HCT116 (cell line): ENCODE data around the gene MUC15. TPM values are rescaled to one million over a fixed set of nuclear protein-coding genes. Genes with fewer than 3 reads are reported as not detected.

Experiments
- ATAC-seq: fragments of 200-7000 bp; cut with Tn5 transposase; 2 replicates; pipeline ENCODE4 v1.9.1; 2020; ENCODE audit warnings: mild to moderate bottlenecking, moderate library complexity
- BruUV-seq: library from RNA; stranded (reverse); fragments of 400-500 nt; replicated peaks from 2 replicates; lab custom pipeline; 2021; lab: Mats Ljungman, UMichigan
- CTCF ChIA-PET: fragments of 300-600 bp; sonication (Branson Sonifier 250); formaldehyde crosslinking; loops from one replicate; lab custom pipeline; 2021; ENCODE audit warnings: antibody characterized with exemption; lab: Charles Lee
- POLR2A ChIA-PET: fragments of 300-600, 350-600 bp; sonication (Branson Sonifier 250); formaldehyde crosslinking; loops from one replicate; lab custom pipeline; 2021; ENCODE audit warnings: antibody characterized with exemption; lab: Charles Lee
- RAD21 ChIA-PET, 2 experiments: fragments of 300-600 bp; sonication (Branson Sonifier 250); formaldehyde crosslinking; loops; one replicate each; lab custom pipeline; 2023; ENCODE audit warnings: low total read pairs in 2 of 2; ENCODE audit not compliant: uncharacterized antibody in 2 of 2, unreplicated experiment in 2 of 2, low non-redundant PET in 1 of 2; lab: Charles Lee
- DNase-seq: peaks from one replicate; pipeline ENCODE4 v3.0.0-alpha.2; 2010; ENCODE audit warnings: low read depth, low spot score
- H2AFZ ChIP-seq: fragments of 200-600 bp; shearing (Covaris generic), sonication (generic); 2 replicates; pipeline ENCODE4 v1.6.1; 2017; ENCODE audit warnings: low read depth, mixed run types, mixed read lengths, antibody characterized with exemption, low read length; ENCODE audit not compliant: poor library complexity, severe bottlenecking
- H3K27ac ChIP-seq: 2 replicates; pipeline ENCODE4 v1.5.1; 2012; ENCODE audit warnings: low read depth, low read length
- H3K27me3 ChIP-seq: fragments of 200-600 bp; sonication (generic); 2 replicates; pipeline ENCODE4 v1.6.1; 2016; ENCODE audit warnings: mixed run types, low read length, mixed read lengths; ENCODE audit not compliant: insufficient read depth
- H3K36me3 ChIP-seq, 2 experiments: fragments of 200-500 bp in 1 of 2; fragments of 200-600 bp in 1 of 2; sonication (Bioruptor generic) in 1 of 2; sonication (generic) in 1 of 2; 2 replicates each; pipeline versions ENCODE4 v1.5.1 to v1.6.1; 2014 to 2016; ENCODE audit warnings: low read length in 2 of 2, inconsistent platforms in 1 of 2, mixed read lengths in 1 of 2, mixed run types in 1 of 2; ENCODE audit not compliant: insufficient read depth in 2 of 2, control insufficient read depth in 1 of 2
- H3K4me1 ChIP-seq, 2 experiments: fragments of 200-600 bp in 1 of 2; sonication (generic) in 1 of 2; 2 replicates each; pipeline versions ENCODE4 v1.5.1 to v1.6.1; 2012 to 2017; ENCODE audit warnings: low read length in 2 of 2, inconsistent platforms in 1 of 2, mild to moderate bottlenecking in 1 of 2, mixed read lengths in 1 of 2, mixed run types in 1 of 2, moderate library complexity in 1 of 2; ENCODE audit not compliant: insufficient read depth in 2 of 2, control insufficient read depth in 1 of 2
- H3K4me2 ChIP-seq: fragments of 200-600 bp; sonication (generic); 2 replicates; pipeline ENCODE4 v1.6.1; 2017; ENCODE audit warnings: mixed run types, low read length, mixed read lengths
- H3K4me3 ChIP-seq, 2 experiments: fragments of 200-600 bp in 1 of 2; sonication (generic) in 1 of 2; replicated peaks in 1 of 2; 2 replicates each; pipeline ENCODE4 v1.5.1; 2011 to 2016; ENCODE audit warnings: low read length in 2 of 2, control low read depth in 1 of 2, low read depth in 1 of 2, mild to moderate bottlenecking in 1 of 2, mixed read lengths in 1 of 2, mixed run types in 1 of 2
- H3K79me2 ChIP-seq: fragments of 200-600 bp; sonication (generic); 2 replicates; pipeline ENCODE4 v1.6.1; 2017; ENCODE audit warnings: mild to moderate bottlenecking, mixed run types, low read length, moderate library complexity, mixed read lengths; ENCODE audit not compliant: insufficient read depth
- H3K9ac ChIP-seq: fragments of 200-600 bp; sonication (generic); 2 replicates; pipeline ENCODE4 v1.6.1; 2016; ENCODE audit warnings: low read length, mixed read lengths
- H3K9me2 ChIP-seq: fragments of 200-600 bp; sonication (generic), shearing (Covaris generic); 2 replicates; pipeline ENCODE4 v1.6.1; 2017; ENCODE audit warnings: mixed run types, mild to moderate bottlenecking, moderate library complexity; ENCODE audit not compliant: insufficient read depth
- H3K9me3 ChIP-seq, 2 experiments: fragments of 200-500 bp in 1 of 2; fragments of 200-600 bp in 1 of 2; sonication (Bioruptor generic) in 1 of 2; sonication (generic) in 1 of 2; 2 replicates each; pipeline ENCODE4 v1.6.1; 2014 to 2017; ENCODE audit warnings: low read length in 2 of 2, mixed read lengths in 2 of 2, inconsistent platforms in 1 of 2, low read depth in 1 of 2, mild to moderate bottlenecking in 1 of 2, mixed run types in 1 of 2, moderate library complexity in 1 of 2; ENCODE audit not compliant: control insufficient read depth in 1 of 2, insufficient read depth in 1 of 2
- H4K20me1 ChIP-seq: fragments of 200-600 bp; sonication (generic), shearing (Covaris generic); 2 replicates; pipeline ENCODE4 v1.6.1; 2017; ENCODE audit warnings: mixed run types, mild to moderate bottlenecking, moderate library complexity; ENCODE audit not compliant: insufficient read depth
- CEBPB ChIP-seq: IDR thresholded peaks from 2 replicates; pipeline ENCODE4 v1.6.1; 2012; ENCODE audit warnings: low read depth
- EGR1 ChIP-seq: IDR thresholded peaks from 2 replicates; pipeline ENCODE4 v1.6.1; 2012; ENCODE audit warnings: low read depth
- EZH2phosphoT487 ChIP-seq: fragments of 200-600 bp; IDR thresholded peaks from 2 replicates; pipeline ENCODE4 v1.6.1; 2018; ENCODE audit warnings: antibody characterized with exemption, borderline replicate concordance
- FOSL1 ChIP-seq: IDR thresholded peaks from 2 replicates; pipeline ENCODE4 v1.6.1; 2012; ENCODE audit warnings: low read depth
- JUND ChIP-seq: IDR thresholded peaks from 2 replicates; pipeline ENCODE4 v1.6.1; 2012
- POLR2AphosphoS5 ChIP-seq: IDR thresholded peaks from 2 replicates; pipeline ENCODE4 v1.6.1; 2011; ENCODE audit warnings: mild to moderate bottlenecking, low read depth, low read length, moderate library complexity
- SP1 ChIP-seq: IDR thresholded peaks from 2 replicates; pipeline ENCODE4 v1.6.1; 2012; ENCODE audit warnings: low read depth
- SRF ChIP-seq: IDR thresholded peaks from 2 replicates; pipeline ENCODE4 v1.6.1; 2012; ENCODE audit warnings: low read depth
- TCF7L2 ChIP-seq: IDR thresholded peaks from 2 replicates; pipeline ENCODE4 v1.7.0; 2011; ENCODE audit warnings: borderline replicate concordance, inconsistent platforms; ENCODE audit not compliant: insufficient read depth, insufficient read length; ENCODE audit errors: extremely low read depth
- ZFX ChIP-seq: fragments of 450-650 bp; IDR thresholded peaks from 2 replicates; pipeline ENCODE4 v1.6.1; 2017
- intact Hi-C: fragments of 100-400 bp; cut with micrococcal nuclease; formaldehyde crosslinking; loops from 2 replicates; pipeline ENCODE4 v1.10.0; 2022
- total RNA-seq: library from RNA; stranded (reverse); gene quantifications from one replicate; pipeline ENCODE4 v1.2.1, GENCODE V29; 2021; ENCODE audit not compliant: unreplicated experiment
- TF ChIP-seq, protein P1 (sequence below): IDR thresholded peaks from 2 replicates; pipeline ENCODE4 v1.6.1; 2012; ENCODE audit warnings: low read depth

Gene MUC15
- total RNA-seq, 1 experiment from 2014 or later = not detected

DNA sequence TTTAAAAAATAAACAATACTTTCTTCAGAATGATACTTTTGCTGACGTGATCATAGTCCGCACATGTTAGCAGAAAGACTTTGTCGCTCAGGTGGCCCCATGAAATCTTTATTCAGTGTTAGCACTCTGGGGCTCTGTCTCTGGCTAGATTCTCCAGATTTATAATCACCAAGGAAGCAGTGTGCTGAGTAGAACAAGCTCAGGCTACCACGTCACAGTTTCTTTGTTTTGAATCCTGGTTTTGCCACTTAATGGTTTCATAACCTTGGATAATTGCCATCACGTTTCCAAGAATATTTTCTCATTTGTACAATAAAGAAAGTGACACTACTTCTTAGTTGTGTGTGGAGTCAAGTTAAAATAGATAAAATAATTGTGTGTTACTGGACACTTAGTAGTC lies 3.9 kb upstream of the MUC15 start:
- ChIA-PET RAD21 (no interaction called here), CTCF (no interaction called here), POLR2A (no interaction called here)
- no peaks in the 10 kb centered on the region for H4K20me1 ChIP-seq
- no peak overlapping the region for H3K27ac ChIP-seq
- peaks cover 5 to 7% of the 10 kb centered on the region in 2 experiments; a peak in 3 of 4 replicates for H3K9me3 ChIP-seq
- ATAC-seq = no peak
- DNase-seq = no peak
- no peak overlapping the region for H2AFZ ChIP-seq
- H3K4me3 ChIP-seq = no peak overlapping the region
- no peaks in the 10 kb centered on the region for H3K36me3 ChIP-seq
- H3K27me3 ChIP-seq = no peaks in the 10 kb centered on the region
- H3K79me2 ChIP-seq = no peaks in the 10 kb centered on the region
- no peaks in the 10 kb centered on the region for H3K9me2 ChIP-seq
- no TSS peak for BruUV-seq
- H3K9ac ChIP-seq = no peak overlapping the region
- intact Hi-C loops = no loop called here
- TF ChIP-seq EZH2phosphoT487 = no peak
- no peak for TF ChIP-seq ZFX
- no peak for TF ChIP-seq FOSL1
- TF ChIP-seq EGR1 = no peak
- H3K4me1 ChIP-seq = no peaks in the 10 kb centered on the region
- H3K4me2 ChIP-seq = no peak overlapping the region

DNA sequence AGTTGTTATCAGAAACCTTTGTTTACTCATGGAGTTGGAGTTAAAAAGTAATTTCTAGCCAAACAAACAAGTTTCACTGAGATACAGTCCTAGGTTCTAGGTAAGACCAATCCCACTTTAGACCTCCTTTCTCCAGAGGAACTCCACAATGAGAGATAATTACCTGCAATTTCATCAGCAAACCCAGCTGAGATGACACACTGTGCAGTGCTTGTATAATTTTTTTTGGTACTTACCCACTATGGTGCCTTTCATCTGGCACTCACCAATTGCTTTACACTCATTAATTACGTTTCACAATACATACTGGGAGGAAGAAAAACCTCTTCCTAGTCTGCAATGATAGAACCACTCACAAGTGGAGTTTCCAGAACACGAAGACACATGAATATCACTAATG lies 1.8 kb upstream of the MUC15 start:
- H3K9me2 ChIP-seq = no peaks in the 10 kb centered on the region
- DNase-seq = no peak
- no peaks in the 10 kb centered on the region for H4K20me1 ChIP-seq
- no peak overlapping the region for H3K27ac ChIP-seq
- H3K36me3 ChIP-seq = no peaks in the 10 kb centered on the region
- ATAC-seq = no peak
- POLR2A ChIA-PET = no interaction called here
- no peaks in the 10 kb centered on the region for H3K27me3 ChIP-seq
- intact Hi-C loops = no loop called here
- no peaks in the 10 kb centered on the region for H3K79me2 ChIP-seq
- BruUV-seq = no TSS peak
- TF ChIP-seq, protein P1, sequence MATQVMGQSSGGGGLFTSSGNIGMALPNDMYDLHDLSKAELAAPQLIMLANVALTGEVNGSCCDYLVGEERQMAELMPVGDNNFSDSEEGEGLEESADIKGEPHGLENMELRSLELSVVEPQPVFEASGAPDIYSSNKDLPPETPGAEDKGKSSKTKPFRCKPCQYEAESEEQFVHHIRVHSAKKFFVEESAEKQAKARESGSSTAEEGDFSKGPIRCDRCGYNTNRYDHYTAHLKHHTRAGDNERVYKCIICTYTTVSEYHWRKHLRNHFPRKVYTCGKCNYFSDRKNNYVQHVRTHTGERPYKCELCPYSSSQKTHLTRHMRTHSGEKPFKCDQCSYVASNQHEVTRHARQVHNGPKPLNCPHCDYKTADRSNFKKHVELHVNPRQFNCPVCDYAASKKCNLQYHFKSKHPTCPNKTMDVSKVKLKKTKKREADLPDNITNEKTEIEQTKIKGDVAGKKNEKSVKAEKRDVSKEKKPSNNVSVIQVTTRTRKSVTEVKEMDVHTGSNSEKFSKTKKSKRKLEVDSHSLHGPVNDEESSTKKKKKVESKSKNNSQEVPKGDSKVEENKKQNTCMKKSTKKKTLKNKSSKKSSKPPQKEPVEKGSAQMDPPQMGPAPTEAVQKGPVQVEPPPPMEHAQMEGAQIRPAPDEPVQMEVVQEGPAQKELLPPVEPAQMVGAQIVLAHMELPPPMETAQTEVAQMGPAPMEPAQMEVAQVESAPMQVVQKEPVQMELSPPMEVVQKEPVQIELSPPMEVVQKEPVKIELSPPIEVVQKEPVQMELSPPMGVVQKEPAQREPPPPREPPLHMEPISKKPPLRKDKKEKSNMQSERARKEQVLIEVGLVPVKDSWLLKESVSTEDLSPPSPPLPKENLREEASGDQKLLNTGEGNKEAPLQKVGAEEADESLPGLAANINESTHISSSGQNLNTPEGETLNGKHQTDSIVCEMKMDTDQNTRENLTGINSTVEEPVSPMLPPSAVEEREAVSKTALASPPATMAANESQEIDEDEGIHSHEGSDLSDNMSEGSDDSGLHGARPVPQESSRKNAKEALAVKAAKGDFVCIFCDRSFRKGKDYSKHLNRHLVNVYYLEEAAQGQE = no peak
- no peak for TF ChIP-seq CEBPB
- TF ChIP-seq SRF = no peak
- TF ChIP-seq EGR1 = no peak
- no peak for TF ChIP-seq POLR2AphosphoS5
- no peak for TF ChIP-seq SP1
- TF ChIP-seq JUND = no peak
- TF ChIP-seq TCF7L2 = no peak
- TF ChIP-seq, all 23 proteins: peak for 0
- H3K4me3 ChIP-seq = no peak overlapping the region
- H3K9ac ChIP-seq = no peak overlapping the region
- peaks cover 5 to 11% of the 10 kb centered on the region in 2 experiments; a peak in 3 of 4 replicates for H3K9me3 ChIP-seq
- ChIA-PET CTCF (no interaction called here), RAD21 (no interaction called here)
- no peaks in the 10 kb centered on the region for H3K4me1 ChIP-seq
- no peak overlapping the region for H3K4me2 ChIP-seq
- no peak overlapping the region for H2AFZ ChIP-seq
